WTC11 (cell line): ENCODE measurements around the gene VIPR2. TPM values are rescaled to one million over a fixed set of nuclear protein-coding genes. Genes with fewer than 3 reads are reported as not detected.

Source experiments
- ATAC-seq: fragments of 200-7000 bp; cut with Tn5 transposase; 2 replicates; pipeline ENCODE4 v1.10.0; 2021; ENCODE audit warnings: mild to moderate bottlenecking, moderate library complexity
- CTCF ChIA-PET: fragments of 300-600 bp; sonication (Branson Sonifier 250); formaldehyde crosslinking; loops from one replicate; lab custom pipeline; 2021; ENCODE audit warnings: antibody characterized with exemption; lab: Charles Lee
- POLR2A ChIA-PET: fragments of 350-600 bp; sonication (Branson Sonifier 250); formaldehyde crosslinking; loops from one replicate; lab custom pipeline; 2021; ENCODE audit warnings: antibody characterized with exemption; lab: Charles Lee
- DNase-seq: peaks from one replicate; pipeline ENCODE4 v3.0.0; 2021; ENCODE audit warnings: low spot score
- H3K27ac Mint-ChIP-seq: 2 replicates; pipeline ENCODE4 v1.8.0; 2021; ENCODE audit warnings: mixed read lengths
- H3K27me3 Mint-ChIP-seq: 2 replicates; pipeline ENCODE4 v1.8.0; 2021; ENCODE audit warnings: low read depth, mild to moderate bottlenecking, moderate library complexity, mixed read lengths
- H3K36me3 Mint-ChIP-seq: 2 replicates; pipeline ENCODE4 v1.8.0; 2021; ENCODE audit warnings: mixed read lengths
- H3K4me1 Mint-ChIP-seq: 2 replicates; pipeline ENCODE4 v1.8.0; 2022; ENCODE audit warnings: mixed read lengths
- H3K4me3 Mint-ChIP-seq: 2 replicates; pipeline ENCODE4 v1.8.0; 2021; ENCODE audit warnings: mild to moderate bottlenecking, moderate library complexity, mixed read lengths
- H3K9me3 Mint-ChIP-seq: 2 replicates; pipeline ENCODE4 v1.8.0; 2021; ENCODE audit warnings: mixed read lengths
- ATF6 ChIP-seq: sonication (generic); formaldehyde crosslinking; IDR thresholded peaks from 2 replicates; pipeline ENCODE4 v1.8.1; 2023; ENCODE audit warnings: mild to moderate bottlenecking, missing genetic modification reagents
- CBFB ChIP-seq: sonication (generic); formaldehyde crosslinking; IDR thresholded peaks from 2 replicates; pipeline ENCODE4 v1.8.1; 2022; ENCODE audit warnings: mild to moderate bottlenecking, low read depth, missing genetic modification reagents
- E2F4 ChIP-seq: sonication (generic); formaldehyde crosslinking; IDR thresholded peaks from 2 replicates; pipeline ENCODE4 v1.8.1; 2022; ENCODE audit warnings: low read depth, mild to moderate bottlenecking, moderate library complexity, missing genetic modification reagents, borderline replicate concordance
- E2F5 ChIP-seq: sonication (generic); formaldehyde crosslinking; IDR thresholded peaks from 2 replicates; pipeline ENCODE4 v1.8.1; 2022; ENCODE audit warnings: mild to moderate bottlenecking, moderate library complexity, missing genetic modification reagents
- FOXP1 ChIP-seq: sonication (generic); formaldehyde crosslinking; IDR thresholded peaks from 2 replicates; pipeline ENCODE4 v1.8.0; 2022; ENCODE audit warnings: missing genetic modification reagents, mild to moderate bottlenecking, moderate library complexity, borderline replicate concordance
- IRF2 ChIP-seq: sonication (generic); formaldehyde crosslinking; IDR thresholded peaks from 2 replicates; pipeline ENCODE4 v1.8.0; 2022; ENCODE audit warnings: low read depth, missing genetic modification reagents, borderline replicate concordance
- JAZF1 ChIP-seq: fragments of 250-450 bp; sonication (Bioruptor Pico); IDR thresholded peaks from 2 replicates; pipeline ENCODE4 v1.9.0; 2021; ENCODE audit warnings: moderate library complexity, mild to moderate bottlenecking, inconsistent platforms
- NFYB ChIP-seq: sonication (generic); formaldehyde crosslinking; conservative IDR thresholded peaks from 2 replicates; pipeline ENCODE4 v1.8.0; 2022; ENCODE audit warnings: low read depth, missing genetic modification reagents
- SMAD3 ChIP-seq: sonication (generic); formaldehyde crosslinking; IDR thresholded peaks from 2 replicates; pipeline ENCODE4 v1.8.0; 2022; ENCODE audit warnings: missing genetic modification reagents, mild to moderate bottlenecking, borderline replicate concordance
- SP1 ChIP-seq: sonication (generic); formaldehyde crosslinking; conservative IDR thresholded peaks from 2 replicates; pipeline ENCODE4 v1.8.1; 2022; ENCODE audit warnings: missing genetic modification reagents
- TCF7 ChIP-seq: sonication (generic); formaldehyde crosslinking; IDR thresholded peaks from 2 replicates; pipeline ENCODE4 v1.8.0; 2022; ENCODE audit warnings: mild to moderate bottlenecking, low read depth, missing genetic modification reagents, moderate library complexity
- ZBTB21 ChIP-seq: sonication (generic); formaldehyde crosslinking; IDR thresholded peaks from 2 replicates; pipeline ENCODE4 v1.8.1; 2023; ENCODE audit warnings: mild to moderate bottlenecking, missing genetic modification reagents, borderline replicate concordance
- ZNF138 ChIP-seq: sonication (generic); formaldehyde crosslinking; conservative IDR thresholded peaks from 2 replicates; pipeline ENCODE4 v1.8.1; 2022; ENCODE audit warnings: mild to moderate bottlenecking, moderate library complexity, missing genetic modification reagents
- ZNF416 ChIP-seq: fragments of 250-450 bp; sonication (Bioruptor Pico); IDR thresholded peaks from 2 replicates; pipeline ENCODE4 v1.9.0; 2021; ENCODE audit warnings: mild to moderate bottlenecking, inconsistent platforms
- total RNA-seq: library from RNA; stranded (reverse); gene quantifications from 3 replicates; pipeline ENCODE4 v1.2.3, GENCODE V29; 2021
- TF ChIP-seq, protein P1 (sequence below): sonication (generic); formaldehyde crosslinking; IDR thresholded peaks from 2 replicates; pipeline ENCODE4 v1.8.0; 2022; ENCODE audit warnings: mild to moderate bottlenecking, missing genetic modification reagents
- TF ChIP-seq, protein P2 (sequence below): sonication (generic); formaldehyde crosslinking; IDR thresholded peaks from 2 replicates; pipeline ENCODE4 v1.8.1; 2023; ENCODE audit warnings: mild to moderate bottlenecking, missing genetic modification reagents, moderate library complexity
- TF ChIP-seq, protein P3 (sequence below): sonication (generic); formaldehyde crosslinking; IDR thresholded peaks from 2 replicates; pipeline ENCODE4 v1.8.1; 2023; ENCODE audit warnings: mild to moderate bottlenecking, missing genetic modification reagents, borderline replicate concordance

VIPR2 gene
- total RNA-seq, 1 experiment from 2014 or later, result 7.5 TPM

DNA sequence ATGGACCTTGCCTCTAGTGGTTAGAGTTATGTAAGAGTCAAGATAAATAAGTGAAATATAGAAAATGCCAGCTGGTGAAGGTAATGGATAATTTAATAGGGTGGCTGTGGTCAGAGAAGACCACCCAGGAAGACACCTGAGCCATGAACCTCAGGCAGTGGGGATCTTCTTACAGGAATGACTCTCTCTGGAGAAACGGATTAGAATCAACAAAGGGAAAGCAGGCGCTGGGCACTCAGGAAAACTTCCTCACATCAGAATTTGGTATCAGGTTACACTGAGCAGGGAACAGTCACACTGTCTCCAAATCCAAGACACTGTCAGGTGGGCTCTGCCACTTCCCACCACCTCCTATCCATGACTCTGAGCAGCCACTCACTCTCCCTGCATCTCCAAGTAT, 155.7 kb downstream of the VIPR2 start (continued):
- no peak for TF ChIP-seq NFYB (CRISPR knock-in tag)
- TF ChIP-seq ZNF416 (CRISPR knock-in tag), result no peak
- TF ChIP-seq ATF6 (CRISPR knock-in tag), result no peak
- no peak for TF ChIP-seq SMAD3 (CRISPR knock-in tag)

- peaks cover 12% of the 10 kb centered on the region for H3K36me3 Mint-ChIP-seq
- no peak for DNase-seq
- peaks cover 6% of the 10 kb centered on the region; the same call in 1 of the 2 replicates for H3K4me1 Mint-ChIP-seq
- TF ChIP-seq ZBTB21 (CRISPR knock-in tag) (no peak), ZNF138 (CRISPR knock-in tag) (no peak), IRF2 (CRISPR knock-in tag) (no peak), E2F4 (no peak), JAZF1 (CRISPR knock-in tag) (no peak), E2F5 (CRISPR knock-in tag) (no peak), TCF7 (no peak), ZNF416 (CRISPR knock-in tag) (no peak), FOXP1 (no peak), SP1 (CRISPR knock-in tag) (no peak), CBFB (CRISPR knock-in tag) (no peak)
- TF ChIP-seq, protein P1, sequence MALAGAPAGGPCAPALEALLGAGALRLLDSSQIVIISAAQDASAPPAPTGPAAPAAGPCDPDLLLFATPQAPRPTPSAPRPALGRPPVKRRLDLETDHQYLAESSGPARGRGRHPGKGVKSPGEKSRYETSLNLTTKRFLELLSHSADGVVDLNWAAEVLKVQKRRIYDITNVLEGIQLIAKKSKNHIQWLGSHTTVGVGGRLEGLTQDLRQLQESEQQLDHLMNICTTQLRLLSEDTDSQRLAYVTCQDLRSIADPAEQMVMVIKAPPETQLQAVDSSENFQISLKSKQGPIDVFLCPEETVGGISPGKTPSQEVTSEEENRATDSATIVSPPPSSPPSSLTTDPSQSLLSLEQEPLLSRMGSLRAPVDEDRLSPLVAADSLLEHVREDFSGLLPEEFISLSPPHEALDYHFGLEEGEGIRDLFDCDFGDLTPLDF (CRISPR knock-in tag), result no peak
- TF ChIP-seq, protein P2, sequence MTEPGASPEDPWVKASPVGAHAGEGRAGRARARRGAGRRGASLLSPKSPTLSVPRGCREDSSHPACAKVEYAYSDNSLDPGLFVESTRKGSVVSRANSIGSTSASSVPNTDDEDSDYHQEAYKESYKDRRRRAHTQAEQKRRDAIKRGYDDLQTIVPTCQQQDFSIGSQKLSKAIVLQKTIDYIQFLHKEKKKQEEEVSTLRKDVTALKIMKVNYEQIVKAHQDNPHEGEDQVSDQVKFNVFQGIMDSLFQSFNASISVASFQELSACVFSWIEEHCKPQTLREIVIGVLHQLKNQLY (CRISPR knock-in tag), result no peak
- TF ChIP-seq, protein P3, sequence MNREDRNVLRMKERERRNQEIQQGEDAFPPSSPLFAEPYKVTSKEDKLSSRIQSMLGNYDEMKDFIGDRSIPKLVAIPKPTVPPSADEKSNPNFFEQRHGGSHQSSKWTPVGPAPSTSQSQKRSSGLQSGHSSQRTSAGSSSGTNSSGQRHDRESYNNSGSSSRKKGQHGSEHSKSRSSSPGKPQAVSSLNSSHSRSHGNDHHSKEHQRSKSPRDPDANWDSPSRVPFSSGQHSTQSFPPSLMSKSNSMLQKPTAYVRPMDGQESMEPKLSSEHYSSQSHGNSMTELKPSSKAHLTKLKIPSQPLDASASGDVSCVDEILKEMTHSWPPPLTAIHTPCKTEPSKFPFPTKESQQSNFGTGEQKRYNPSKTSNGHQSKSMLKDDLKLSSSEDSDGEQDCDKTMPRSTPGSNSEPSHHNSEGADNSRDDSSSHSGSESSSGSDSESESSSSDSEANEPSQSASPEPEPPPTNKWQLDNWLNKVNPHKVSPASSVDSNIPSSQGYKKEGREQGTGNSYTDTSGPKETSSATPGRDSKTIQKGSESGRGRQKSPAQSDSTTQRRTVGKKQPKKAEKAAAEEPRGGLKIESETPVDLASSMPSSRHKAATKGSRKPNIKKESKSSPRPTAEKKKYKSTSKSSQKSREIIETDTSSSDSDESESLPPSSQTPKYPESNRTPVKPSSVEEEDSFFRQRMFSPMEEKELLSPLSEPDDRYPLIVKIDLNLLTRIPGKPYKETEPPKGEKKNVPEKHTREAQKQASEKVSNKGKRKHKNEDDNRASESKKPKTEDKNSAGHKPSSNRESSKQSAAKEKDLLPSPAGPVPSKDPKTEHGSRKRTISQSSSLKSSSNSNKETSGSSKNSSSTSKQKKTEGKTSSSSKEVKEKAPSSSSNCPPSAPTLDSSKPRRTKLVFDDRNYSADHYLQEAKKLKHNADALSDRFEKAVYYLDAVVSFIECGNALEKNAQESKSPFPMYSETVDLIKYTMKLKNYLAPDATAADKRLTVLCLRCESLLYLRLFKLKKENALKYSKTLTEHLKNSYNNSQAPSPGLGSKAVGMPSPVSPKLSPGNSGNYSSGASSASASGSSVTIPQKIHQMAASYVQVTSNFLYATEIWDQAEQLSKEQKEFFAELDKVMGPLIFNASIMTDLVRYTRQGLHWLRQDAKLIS, result no peak
- TF ChIP-seq, all 79 proteins: peak for 0
- ChIA-PET CTCF (no interaction called here), POLR2A (no interaction called here)
- no peak for ATAC-seq
- Mint-ChIP-seq H3K27ac (no peak overlapping the region), H3K4me3 (no peak overlapping the region), H3K9me3 (peaks cover 16% of the 10 kb centered on the region), H3K27me3 (peaks cover 39% of the 10 kb centered on the region)
Observed at GRCh38 chr7:158988302-158988862, 156.3 kb downstream of the VIPR2 start.
